ENCODE measurements around the gene CNBD2. TPM values are rescaled to one million over a fixed set of nuclear protein-coding genes. Genes with fewer than 3 reads are reported as not detected.

CNBD2 gene
- total RNA-seq, 1 donor from 2014 or later: 4.4 TPM

DNA sequence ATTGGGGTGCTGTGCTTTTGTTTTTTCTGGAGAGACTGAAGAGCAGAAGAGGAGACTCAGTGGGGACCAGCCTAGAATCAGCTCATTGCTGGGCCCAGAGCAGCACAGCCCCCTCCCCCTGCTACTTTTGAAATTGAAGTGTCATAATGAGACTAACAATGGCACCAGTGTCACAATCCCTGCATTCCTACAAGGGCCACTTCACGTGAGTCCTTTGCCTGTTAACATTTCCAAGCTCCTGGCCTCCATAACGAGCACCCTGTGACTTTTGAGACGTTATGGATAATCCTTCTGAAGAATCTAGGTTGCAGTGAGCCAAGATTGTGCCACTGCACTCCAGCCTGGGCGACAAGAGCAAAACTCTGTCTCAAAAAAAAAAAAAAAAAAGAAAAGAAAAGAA is 41.7 kb downstream of the CNBD2 start:
- H3K36me3 Mint-ChIP-seq: no peaks in the 10 kb centered on the region

GRCh38 chr20:36010825-36011224 is 42.4 kb downstream of the CNBD2 start:
- Histone ChIP-seq H3F3A (ENCODE audit: low read depth) (peaks cover 13% of the 10 kb centered on the region), H3K27ac (peak overlapping the region; percentile 67)

More for the DNA sequence above, 41.7 kb downstream of the CNBD2 start:
- Mint-ChIP-seq H3K4me1 (peaks cover 9% of the 10 kb centered on the region), H3K4me3 (no peak overlapping the region), H3K9me3 (no peaks in the 10 kb centered on the region), H3K27me3 (ENCODE audit: insufficient read depth, low read depth) (no peaks in the 10 kb centered on the region), H3K27ac (peak overlapping the region; percentile 28)
- TF ChIP-seq CTCF (IDR thresholded peaks at IDR 0.05) (no peak), EZH2 (IDR thresholded peaks at IDR 0.05) (no peak), EZH2phosphoT487 (IDR thresholded peaks at IDR 0.05) (no peak)
- Histone ChIP-seq H3K79me2 (ENCODE audit: low read depth) (no peaks in the 10 kb centered on the region), H3K9ac (no peak overlapping the region), H3K9me3 (ENCODE audit: low read depth) (no peaks in the 10 kb centered on the region), H4K20me1 (ENCODE audit: low read depth) (no peaks in the 10 kb centered on the region), H3K27me3 (no peaks in the 10 kb centered on the region), H3K36me3 (no peaks in the 10 kb centered on the region), H3K4me1 (peaks cover 11% of the 10 kb centered on the region), H3F3A (ENCODE audit: low read depth) (peaks cover 13% of the 10 kb centered on the region), H3K27ac (no peak overlapping the region), H2AFZ (replicated peaks) (no peak overlapping the region), H3K4me3 (no peak overlapping the region), H3K4me2 (no peak overlapping the region)
- DNase-seq (ENCODE audit: low spot score): peak; percentile 46

DNA sequence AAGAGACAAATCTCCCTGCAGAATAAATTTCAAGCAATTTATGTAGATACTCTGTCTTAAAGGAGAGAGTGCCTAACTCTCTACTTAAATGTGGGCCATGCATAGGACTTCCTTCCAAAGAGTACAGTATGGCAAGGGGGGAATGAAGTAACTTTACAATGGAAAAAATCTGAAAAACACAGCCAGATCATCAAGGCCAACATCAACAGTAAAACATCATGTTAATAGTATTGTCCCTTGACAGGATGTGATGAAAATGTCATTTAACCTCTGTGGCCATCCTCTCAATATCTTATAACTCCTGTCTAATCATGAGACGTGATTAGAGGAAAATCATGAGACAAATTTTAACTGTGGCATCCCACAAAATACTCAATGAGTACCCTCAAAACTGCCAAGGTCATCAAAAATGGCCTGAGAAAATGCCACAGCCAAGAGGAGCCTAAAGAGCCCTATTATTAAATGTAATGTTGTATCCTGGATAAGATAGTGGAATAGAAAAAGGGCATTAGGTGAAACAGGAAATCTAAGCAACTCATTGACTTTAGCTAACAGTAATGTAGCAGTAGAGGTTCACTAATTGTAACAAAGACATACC is 47.5 kb downstream of the CNBD2 start:
- Mint-ChIP-seq H3K27ac (no peak overlapping the region), H3K4me3 (no peak overlapping the region), H3K9me3 (no peaks in the 10 kb centered on the region), H3K36me3 (no peaks in the 10 kb centered on the region), H3K4me1 (peaks cover 2% of the 10 kb centered on the region), H3K27me3 (ENCODE audit: insufficient read depth, low read depth) (peaks cover 2% of the 10 kb centered on the region)
- Histone ChIP-seq H3K4me2 (no peak overlapping the region), H3K36me3 (no peaks in the 10 kb centered on the region), H3F3A (ENCODE audit: low read depth) (peaks cover 2% of the 10 kb centered on the region), H3K27me3 (no peaks in the 10 kb centered on the region), H3K27ac (no peak overlapping the region), H3K4me1 (peaks cover 2% of the 10 kb centered on the region), H3K9me3 (ENCODE audit: low read depth) (no peaks in the 10 kb centered on the region), H2AFZ (replicated peaks) (no peak overlapping the region), H4K20me1 (ENCODE audit: low read depth) (no peaks in the 10 kb centered on the region), H3K79me2 (ENCODE audit: low read depth) (no peaks in the 10 kb centered on the region), H3K9ac (no peak overlapping the region), H3K4me3 (no peak overlapping the region)
- TF ChIP-seq EZH2 (IDR thresholded peaks at IDR 0.05): no peak
- TF ChIP-seq CTCF (IDR thresholded peaks at IDR 0.05): no peak
- no peak for TF ChIP-seq EZH2phosphoT487 (IDR thresholded peaks at IDR 0.05)
- DNase-seq (ENCODE audit: low spot score): no peak

More at GRCh38 chr20:36010825-36011224, 42.4 kb downstream of the CNBD2 start:
- H3K36me3 Mint-ChIP-seq: no peaks in the 10 kb centered on the region
- H3K4me1 Mint-ChIP-seq: peaks cover 9% of the 10 kb centered on the region
- H3K36me3 ChIP-seq: no peaks in the 10 kb centered on the region
- H3K9me3 ChIP-seq (ENCODE audit: low read depth): no peaks in the 10 kb centered on the region
- H3K27ac Mint-ChIP-seq: peak overlapping the region; percentile 83
- no peaks in the 10 kb centered on the region for H4K20me1 ChIP-seq (ENCODE audit: low read depth)
- no peak overlapping the region for H2AFZ ChIP-seq (replicated peaks)
- H3K4me3 ChIP-seq: no peak overlapping the region
- no peak overlapping the region for H3K4me2 ChIP-seq
- H3K79me2 ChIP-seq (ENCODE audit: low read depth): no peaks in the 10 kb centered on the region
- no peak overlapping the region for H3K9ac ChIP-seq
- TF ChIP-seq EZH2 (IDR thresholded peaks at IDR 0.05): no peak
- no peak for TF ChIP-seq CTCF (IDR thresholded peaks at IDR 0.05)
- no peak for TF ChIP-seq EZH2phosphoT487 (IDR thresholded peaks at IDR 0.05)
- no peaks in the 10 kb centered on the region for H3K27me3 ChIP-seq
- no peaks in the 10 kb centered on the region for H3K27me3 Mint-ChIP-seq (ENCODE audit: insufficient read depth, low read depth)
- peak; percentile 28 for DNase-seq (ENCODE audit: low spot score)
- peaks cover 11% of the 10 kb centered on the region for H3K4me1 ChIP-seq
- no peaks in the 10 kb centered on the region for H3K9me3 Mint-ChIP-seq
- no peak overlapping the region for H3K4me3 Mint-ChIP-seq
